AG08396 (cell line): ENCODE results near the gene KRTAP10-9.

Experiments
- DNase-seq: peaks from one replicate; pipeline ENCODE4 v3.0.0; 2012; ENCODE audit warnings: low spot score, mixed read lengths

Gene KRTAP10-9

GRCh38 chr21:44666401-44667320, 39.8 kb downstream of the KRTAP10-9 start, which contains the start of gene KRTAP12-2:
Gene KRTAP12-2, minus strand, starts transcription at chr21:44666927. Its CDS starts 41 bp downstream, at chr21:44666886.
- DNase-seq = no peak

- DNase-seq = no peak
These were observed 40.7 kb downstream of the KRTAP10-9 start for GRCh38 chr21:44667612-44668011.

- no peak for DNase-seq
These were observed 43.9 kb downstream of the KRTAP10-9 start for GRCh38 chr21:44670642-44671432.

GRCh38 chr21:44671911-44672310, 45.0 kb downstream of the KRTAP10-9 start:
- DNase-seq = no peak

GRCh38 chr21:44677881-44678280, 51.0 kb downstream of the KRTAP10-9 start:
- DNase-seq = no peak
